SK-N-SH treated with all-trans-retinoic acid at 6 μM for 48 hours (cell line): Measurements from ENCODE around the gene RBP7.

Experiments
- ARNTL ChIP-seq: fragments of 450-650 bp; formaldehyde crosslinking; IDR thresholded peaks from 2 replicates; pipeline ENCODE4 v1.5.0; 2020; ENCODE audit warnings: low read depth, mild to moderate bottlenecking, moderate library complexity, borderline replicate concordance
- BACH2 ChIP-seq: fragments of 250-450 bp; sonication (Bioruptor Pico); IDR thresholded peaks from 2 replicates; pipeline ENCODE4 v1.9.0; 2021; ENCODE audit warnings: mild to moderate bottlenecking, borderline replicate concordance
- CREB5 ChIP-seq: fragments of 250-450 bp; sonication (Bioruptor Pico); IDR thresholded peaks from 2 replicates; pipeline ENCODE4 v1.5.1; 2020; ENCODE audit warnings: low read depth, mild to moderate bottlenecking, moderate library complexity
- CSDC2 ChIP-seq: fragments of 250-450 bp; sonication (Bioruptor Pico); IDR thresholded peaks from 2 replicates; pipeline ENCODE4 v1.5.0; 2020; ENCODE audit warnings: mild to moderate bottlenecking, moderate library complexity
- OSR1 ChIP-seq: fragments of 250-450 bp; sonication (Bioruptor Pico); IDR thresholded peaks from 2 replicates; pipeline ENCODE4 v1.8.0; 2022; ENCODE audit warnings: moderate library complexity, mild to moderate bottlenecking, inconsistent platforms
- PATZ1 ChIP-seq: fragments of 250-450 bp; sonication (Bioruptor Pico); IDR thresholded peaks from 2 replicates; pipeline ENCODE4 v1.8.0; 2020; ENCODE audit warnings: mild to moderate bottlenecking, moderate library complexity, borderline replicate concordance
- POU6F1 ChIP-seq: fragments of 250-450 bp; sonication (Bioruptor Pico); IDR thresholded peaks from 2 replicates; pipeline ENCODE4 v1.8.0; 2021; ENCODE audit warnings: low read depth, mild to moderate bottlenecking, moderate library complexity, borderline replicate concordance
- SNAI2 ChIP-seq: fragments of 250-450 bp; sonication (Bioruptor Pico); IDR thresholded peaks from 2 replicates; pipeline ENCODE4 v1.5.0; 2020; ENCODE audit warnings: mild to moderate bottlenecking, moderate library complexity
- TOX ChIP-seq: fragments of 250-450 bp; sonication (Bioruptor Pico); IDR thresholded peaks from 2 replicates; pipeline ENCODE4 v1.8.0; 2021; ENCODE audit warnings: mild to moderate bottlenecking, moderate library complexity, borderline replicate concordance
- ZC3H10 ChIP-seq: fragments of 250-450 bp; sonication (Bioruptor Pico); IDR thresholded peaks from 2 replicates; pipeline ENCODE4 v1.5.1; 2021; ENCODE audit warnings: mild to moderate bottlenecking, moderate library complexity
- ZFP3 ChIP-seq: fragments of 250-450 bp; sonication (Bioruptor Pico); IDR thresholded peaks from 2 replicates; pipeline ENCODE4 v1.5.0; 2020; ENCODE audit warnings: mild to moderate bottlenecking, moderate library complexity
- ZFP30 ChIP-seq: fragments of 450-650 bp; formaldehyde crosslinking; IDR thresholded peaks from 2 replicates; pipeline ENCODE4 v1.5.0; 2022; ENCODE audit warnings: mild to moderate bottlenecking, moderate library complexity
- TF ChIP-seq, protein P1 (sequence below): fragments of 250-450 bp; sonication (Bioruptor Pico); IDR thresholded peaks from 2 replicates; pipeline ENCODE4 v1.5.1; 2021; ENCODE audit warnings: mild to moderate bottlenecking, moderate library complexity

- TF ChIP-seq ZFP30, result no peak
- no peak for TF ChIP-seq PATZ1 (CRISPR knock-in tag)
- TF ChIP-seq CREB5 (CRISPR knock-in tag), result no peak
- TF ChIP-seq BACH2 (CRISPR knock-in tag), result no peak
- no peak for TF ChIP-seq OSR1
- TF ChIP-seq ZC3H10, result no peak
- TF ChIP-seq ZFP3 (CRISPR knock-in tag), result no peak
- no peak for TF ChIP-seq POU6F1
- TF ChIP-seq, protein P1, sequence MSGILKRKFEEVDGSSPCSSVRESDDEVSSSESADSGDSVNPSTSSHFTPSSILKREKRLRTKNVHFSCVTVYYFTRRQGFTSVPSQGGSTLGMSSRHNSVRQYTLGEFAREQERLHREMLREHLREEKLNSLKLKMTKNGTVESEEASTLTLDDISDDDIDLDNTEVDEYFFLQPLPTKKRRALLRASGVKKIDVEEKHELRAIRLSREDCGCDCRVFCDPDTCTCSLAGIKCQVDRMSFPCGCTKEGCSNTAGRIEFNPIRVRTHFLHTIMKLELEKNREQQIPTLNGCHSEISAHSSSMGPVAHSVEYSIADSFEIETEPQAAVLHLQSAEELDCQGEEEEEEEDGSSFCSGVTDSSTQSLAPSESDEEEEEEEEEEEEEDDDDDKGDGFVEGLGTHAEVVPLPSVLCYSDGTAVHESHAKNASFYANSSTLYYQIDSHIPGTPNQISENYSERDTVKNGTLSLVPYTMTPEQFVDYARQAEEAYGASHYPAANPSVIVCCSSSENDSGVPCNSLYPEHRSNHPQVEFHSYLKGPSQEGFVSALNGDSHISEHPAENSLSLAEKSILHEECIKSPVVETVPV, result no peak
- no peak for TF ChIP-seq ARNTL
- TF ChIP-seq CSDC2 (CRISPR knock-in tag), result no peak
- TF ChIP-seq TOX (CRISPR knock-in tag), result no peak
- no peak for TF ChIP-seq SNAI2 (CRISPR knock-in tag)
These were observed 62.3 kb downstream of the RBP7 start for GRCh38 chr1:10059342-10059718.
